SK-N-MC (cell line): ENCODE data around the gene NPAS4.

ENCODE experiments used
- EZH2 ChIP-seq: fragments of 200-600 bp; sonication (generic); IDR thresholded peaks from one replicate; pipeline ENCODE4 v1.6.1; 2017; ENCODE audit warnings: antibody characterized with exemption
- POLR2AphosphoS5 ChIP-seq: IDR thresholded peaks from 2 replicates; pipeline ENCODE4 v1.6.1; 2012; ENCODE audit warnings: mild to moderate bottlenecking, low read depth, low read length, borderline replicate concordance

DNA sequence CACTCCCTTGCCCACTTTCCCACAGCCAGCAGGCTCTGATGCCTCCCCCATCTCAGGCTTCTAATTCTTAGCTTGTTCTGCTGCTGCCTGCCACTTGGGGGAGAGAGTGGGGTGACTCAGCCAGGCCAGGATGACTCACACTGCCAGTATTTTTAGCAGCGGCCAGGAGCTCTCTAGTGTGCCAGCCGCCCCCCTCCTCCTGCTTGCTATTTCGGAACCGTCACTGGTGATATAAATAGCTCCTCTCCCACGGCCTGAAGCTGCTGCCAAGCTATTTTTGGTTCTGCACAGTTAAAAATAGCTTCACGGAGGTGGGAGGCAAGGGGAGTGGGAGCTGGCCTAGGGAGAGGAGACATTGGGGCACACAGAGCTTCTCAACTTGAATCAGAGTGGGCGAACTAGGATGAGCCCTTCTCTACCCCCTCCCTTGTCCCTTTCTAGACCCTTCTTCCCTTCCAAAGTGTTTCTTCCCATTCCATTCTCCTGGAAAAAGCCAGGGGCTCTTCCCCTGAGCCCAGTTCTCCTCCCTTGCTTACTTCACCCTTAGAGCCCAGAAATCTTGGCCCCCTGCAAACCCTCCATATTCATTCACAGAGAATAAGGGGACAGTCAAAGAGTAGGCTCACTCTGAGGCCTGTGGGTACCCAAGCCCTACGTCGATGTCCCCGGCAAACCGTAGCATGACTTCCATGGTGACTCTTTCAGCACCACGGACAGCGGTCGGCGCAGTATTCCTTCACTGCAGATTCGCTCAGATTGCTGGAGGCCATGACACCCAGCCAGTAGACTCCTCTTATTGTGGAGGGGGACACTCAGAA is 2.5 kb upstream of the NPAS4 start:
- TF ChIP-seq EZH2 (no peak), POLR2AphosphoS5 (no peak)
